ENCODE results near the gene TAS2R42.
A peak's percentile ranks its signal among the peaks of the same experiment; 100 is the strongest.

The TAS2R42 gene

GRCh38 chr12:11164384-11164783 lies 22.4 kb downstream of the TAS2R42 start:
- no peak for DNase-seq
- Mint-ChIP-seq H3K9me3 (no peaks in the 10 kb centered on the region), H3K4me1 (peaks cover 66% of the 10 kb centered on the region), H3K36me3 (ENCODE audit: low read depth) (peaks cover 64% of the 10 kb centered on the region), H3K4me3 (no peak overlapping the region), H3K27ac (no peak overlapping the region), H3K27me3 (no peaks in the 10 kb centered on the region)
- no peak for ATAC-seq

- Mint-ChIP-seq H3K27ac (no peak overlapping the region), H3K4me3 (no peak overlapping the region), H3K27me3 (no peaks in the 10 kb centered on the region), H3K9me3 (no peaks in the 10 kb centered on the region), H3K36me3 (ENCODE audit: low read depth) (peaks cover 57% of the 10 kb centered on the region), H3K4me1 (peaks cover 48% of the 10 kb centered on the region)
- DNase-seq (no peak), ATAC-seq (no peak)
Observed at GRCh38 chr12:11162502-11162901, 24.2 kb downstream of the TAS2R42 start.

GRCh38 chr12:11158885-11159444 lies 27.8 kb downstream of the TAS2R42 start:
- peaks cover 35% of the 10 kb centered on the region for H3K4me1 Mint-ChIP-seq
- ATAC-seq (no peak), DNase-seq (no peak)
- no peaks in the 10 kb centered on the region for H3K27me3 Mint-ChIP-seq
- H3K27ac Mint-ChIP-seq, result no peak overlapping the region
- H3K9me3 Mint-ChIP-seq, result peaks cover 11% of the 10 kb centered on the region
- H3K36me3 Mint-ChIP-seq (ENCODE audit: low read depth), result peaks cover 55% of the 10 kb centered on the region
- H3K4me3 Mint-ChIP-seq, result no peak overlapping the region

- DNase-seq, result no peak
- Mint-ChIP-seq H3K36me3 (ENCODE audit: low read depth) (peaks cover 47% of the 10 kb centered on the region), H3K9me3 (peaks cover 11% of the 10 kb centered on the region), H3K27ac (no peak overlapping the region), H3K4me1 (peaks cover 10% of the 10 kb centered on the region), H3K4me3 (no peak overlapping the region), H3K27me3 (no peaks in the 10 kb centered on the region)
- no peak for ATAC-seq
Observed at GRCh38 chr12:11154400-11154925, 32.3 kb downstream of the TAS2R42 start.

GRCh38 chr12:11152725-11153124 lies 34.0 kb downstream of the TAS2R42 start:
- peaks cover 9% of the 10 kb centered on the region for H3K4me1 Mint-ChIP-seq
- ATAC-seq (no peak), DNase-seq (no peak)
- H3K27ac Mint-ChIP-seq, result no peak overlapping the region
- H3K36me3 Mint-ChIP-seq (ENCODE audit: low read depth), result peaks cover 46% of the 10 kb centered on the region
- no peaks in the 10 kb centered on the region for H3K27me3 Mint-ChIP-seq
- peaks cover 11% of the 10 kb centered on the region for H3K9me3 Mint-ChIP-seq
- H3K4me3 Mint-ChIP-seq, result no peak overlapping the region

- DNase-seq (no peak), ATAC-seq (no peak)
- no peak overlapping the region for H3K27ac Mint-ChIP-seq
- no peak overlapping the region for H3K4me3 Mint-ChIP-seq
- peaks cover 36% of the 10 kb centered on the region for H3K36me3 Mint-ChIP-seq (ENCODE audit: low read depth)
- H3K27me3 Mint-ChIP-seq, result no peaks in the 10 kb centered on the region
- peaks cover 11% of the 10 kb centered on the region for H3K9me3 Mint-ChIP-seq
- peaks cover 5% of the 10 kb centered on the region for H3K4me1 Mint-ChIP-seq
Observed at GRCh38 chr12:11150832-11151231, 35.9 kb downstream of the TAS2R42 start.

GRCh38 chr12:11147420-11147819 lies 39.3 kb downstream of the TAS2R42 start:
- peaks cover 6% of the 10 kb centered on the region for H3K4me1 Mint-ChIP-seq
- peaks cover 17% of the 10 kb centered on the region for H3K9me3 Mint-ChIP-seq
- H3K4me3 Mint-ChIP-seq, result no peak overlapping the region
- H3K36me3 Mint-ChIP-seq (ENCODE audit: low read depth), result peaks cover 40% of the 10 kb centered on the region
- no peak for ATAC-seq
- H3K27ac Mint-ChIP-seq, result no peak overlapping the region
- H3K27me3 Mint-ChIP-seq, result no peaks in the 10 kb centered on the region
- no peak for DNase-seq

GRCh38 chr12:11144297-11144696 lies 42.4 kb downstream of the TAS2R42 start:
- H3K27me3 Mint-ChIP-seq, result no peaks in the 10 kb centered on the region
- no peak overlapping the region for H3K4me3 Mint-ChIP-seq
- H3K9me3 Mint-ChIP-seq, result peaks cover 21% of the 10 kb centered on the region
- H3K36me3 Mint-ChIP-seq (ENCODE audit: low read depth), result peaks cover 48% of the 10 kb centered on the region
- DNase-seq (no peak), ATAC-seq (no peak)
- H3K4me1 Mint-ChIP-seq, result peaks cover 7% of the 10 kb centered on the region
- no peak overlapping the region for H3K27ac Mint-ChIP-seq

- ATAC-seq, result no peak
- peaks cover 7% of the 10 kb centered on the region for H3K4me1 Mint-ChIP-seq
- H3K27ac Mint-ChIP-seq, result no peak overlapping the region
- no peaks in the 10 kb centered on the region for H3K27me3 Mint-ChIP-seq
- H3K4me3 Mint-ChIP-seq, result no peak overlapping the region
- DNase-seq, result no peak
- H3K9me3 Mint-ChIP-seq, result peaks cover 21% of the 10 kb centered on the region
- H3K36me3 Mint-ChIP-seq (ENCODE audit: low read depth), result peaks cover 46% of the 10 kb centered on the region
Observed at GRCh38 chr12:11143352-11143751, 43.4 kb downstream of the TAS2R42 start.

GRCh38 chr12:11136075-11136474 lies 50.7 kb downstream of the TAS2R42 start:
- no peaks in the 10 kb centered on the region for H3K27me3 Mint-ChIP-seq
- peaks cover 23% of the 10 kb centered on the region for H3K36me3 Mint-ChIP-seq (ENCODE audit: low read depth)
- peaks cover 36% of the 10 kb centered on the region for H3K4me1 Mint-ChIP-seq
- peaks cover 8% of the 10 kb centered on the region for H3K9me3 Mint-ChIP-seq
- H3K27ac Mint-ChIP-seq, result no peak overlapping the region
- DNase-seq (no peak), ATAC-seq (peak; percentile 57)
- no peak overlapping the region for H3K4me3 Mint-ChIP-seq

Data from activated naive CD8-positive, alpha-beta T cell treated with anti-CD3 and anti-CD28 coated beads, Interleukin-2, amount 50 U/mL, for 24 hours (primary cell).